OCI-LY1 (cell line): Measurements from ENCODE around the gene HCK.

Experiments used
- EZH2 ChIP-seq: fragments of 200-600 bp; sonication (generic), shearing (Covaris generic); IDR thresholded peaks from 2 replicates; pipeline ENCODE4 v1.8.0; 2017; ENCODE audit warnings: borderline replicate concordance, mixed run types, mild to moderate bottlenecking, antibody characterized with exemption, low read length, moderate library complexity, mixed read lengths
- TF ChIP-seq, protein P1 (sequence below): fragments of 200-600 bp; sonication (generic), shearing (Covaris generic); IDR thresholded peaks from 2 replicates; pipeline ENCODE4 v1.5.1; 2017; ENCODE audit warnings: mild to moderate bottlenecking, antibody characterized with exemption, low read length, moderate library complexity, mixed read lengths

DNA sequence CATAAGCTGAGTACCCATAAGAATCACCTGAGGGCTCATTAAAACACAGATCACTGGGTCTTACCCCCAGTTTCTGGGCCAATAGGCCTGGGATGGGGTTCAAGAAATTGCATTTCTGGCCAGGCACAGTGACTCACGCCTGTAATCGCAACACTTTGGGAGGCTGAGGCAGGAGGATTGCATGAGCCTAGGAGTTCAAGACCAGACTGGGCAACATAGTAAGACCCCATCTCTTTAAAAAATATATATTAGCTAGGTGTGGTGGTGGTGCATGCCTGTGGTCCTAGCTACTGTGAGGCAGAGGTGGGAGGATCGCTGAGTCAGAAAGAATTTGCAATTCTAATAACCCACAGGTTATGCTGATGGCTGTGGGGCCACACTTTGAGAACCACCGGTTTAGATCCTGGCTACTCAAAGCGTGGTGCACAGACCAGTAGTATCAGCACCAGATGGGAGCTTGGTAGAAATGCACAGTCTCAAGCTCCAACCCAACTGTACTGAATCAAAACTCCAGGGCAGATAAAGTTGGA is 39.8 kb upstream of the HCK start:
- TF ChIP-seq, protein P1, sequence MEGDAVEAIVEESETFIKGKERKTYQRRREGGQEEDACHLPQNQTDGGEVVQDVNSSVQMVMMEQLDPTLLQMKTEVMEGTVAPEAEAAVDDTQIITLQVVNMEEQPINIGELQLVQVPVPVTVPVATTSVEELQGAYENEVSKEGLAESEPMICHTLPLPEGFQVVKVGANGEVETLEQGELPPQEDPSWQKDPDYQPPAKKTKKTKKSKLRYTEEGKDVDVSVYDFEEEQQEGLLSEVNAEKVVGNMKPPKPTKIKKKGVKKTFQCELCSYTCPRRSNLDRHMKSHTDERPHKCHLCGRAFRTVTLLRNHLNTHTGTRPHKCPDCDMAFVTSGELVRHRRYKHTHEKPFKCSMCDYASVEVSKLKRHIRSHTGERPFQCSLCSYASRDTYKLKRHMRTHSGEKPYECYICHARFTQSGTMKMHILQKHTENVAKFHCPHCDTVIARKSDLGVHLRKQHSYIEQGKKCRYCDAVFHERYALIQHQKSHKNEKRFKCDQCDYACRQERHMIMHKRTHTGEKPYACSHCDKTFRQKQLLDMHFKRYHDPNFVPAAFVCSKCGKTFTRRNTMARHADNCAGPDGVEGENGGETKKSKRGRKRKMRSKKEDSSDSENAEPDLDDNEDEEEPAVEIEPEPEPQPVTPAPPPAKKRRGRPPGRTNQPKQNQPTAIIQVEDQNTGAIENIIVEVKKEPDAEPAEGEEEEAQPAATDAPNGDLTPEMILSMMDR: no peak
- TF ChIP-seq EZH2: no peak
